GM20000 (cell line): Measurements from ENCODE around the gene CD6.

ENCODE experiments used
- DNase-seq: peaks from one replicate; pipeline ENCODE4 v3.0.0; 2012; ENCODE audit warnings: low spot score
- CTCF ChIP-seq: IDR thresholded peaks from 2 replicates; pipeline ENCODE4 v1.5.1; 2012; ENCODE audit warnings: mild to moderate bottlenecking, control low read depth; ENCODE audit errors: extremely low read depth, missing control alignments

CD6 gene

DNA sequence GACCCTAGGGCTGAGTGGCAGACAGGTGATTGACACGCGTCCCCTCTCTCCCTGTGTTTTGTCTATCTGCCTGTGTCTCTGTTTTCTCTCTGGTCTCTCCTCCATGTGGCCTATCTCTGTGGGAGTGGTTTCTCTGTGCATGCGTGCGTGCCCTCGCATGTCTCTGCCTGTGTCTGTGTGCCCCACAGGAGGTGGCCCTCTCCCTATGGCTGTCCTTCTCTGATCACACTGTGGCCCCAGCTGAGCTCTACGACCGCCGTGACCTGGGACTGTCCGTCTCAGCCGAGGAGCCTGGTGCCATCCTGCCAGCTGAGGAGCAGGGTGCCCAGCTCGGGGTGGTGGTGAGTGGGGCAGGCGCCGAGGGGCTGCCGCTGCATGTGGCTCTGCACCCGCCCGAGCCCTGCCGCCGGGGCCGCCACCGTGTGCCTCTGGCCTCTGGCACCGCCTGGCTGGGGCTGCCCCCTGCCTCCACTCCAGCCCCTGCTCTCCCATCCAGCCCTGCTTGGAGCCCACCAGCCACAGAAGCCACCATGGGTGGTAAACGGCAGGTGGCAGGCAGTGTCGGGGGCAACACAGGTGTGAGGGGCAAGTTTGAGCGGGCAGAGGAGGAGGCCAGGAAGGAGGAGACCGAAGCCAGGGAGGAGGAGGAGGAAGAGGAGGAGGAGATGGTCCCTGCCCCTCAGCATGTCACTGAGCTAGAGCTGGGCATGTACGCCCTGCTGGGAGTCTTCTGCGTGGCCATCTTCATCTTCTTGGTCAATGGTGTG, 35.6 kb upstream of the CD6 start:
- TF ChIP-seq CTCF, result no peak
- DNase-seq, result no peak

GRCh38 chr11:60936467-60937143, 34.9 kb upstream of the CD6 start:
- no peak for TF ChIP-seq CTCF

GRCh38 chr11:60937144-60937527, 34.3 kb upstream of the CD6 start:
- TF ChIP-seq CTCF, result no peak
- DNase-seq, result no peak

More at GRCh38 chr11:60936467-60937143, 34.9 kb upstream of the CD6 start:
- no peak for DNase-seq

- TF ChIP-seq CTCF, result no peak
- no peak for DNase-seq
These were observed 33.7 kb upstream of the CD6 start for GRCh38 chr11:60937811-60938210.

DNA sequence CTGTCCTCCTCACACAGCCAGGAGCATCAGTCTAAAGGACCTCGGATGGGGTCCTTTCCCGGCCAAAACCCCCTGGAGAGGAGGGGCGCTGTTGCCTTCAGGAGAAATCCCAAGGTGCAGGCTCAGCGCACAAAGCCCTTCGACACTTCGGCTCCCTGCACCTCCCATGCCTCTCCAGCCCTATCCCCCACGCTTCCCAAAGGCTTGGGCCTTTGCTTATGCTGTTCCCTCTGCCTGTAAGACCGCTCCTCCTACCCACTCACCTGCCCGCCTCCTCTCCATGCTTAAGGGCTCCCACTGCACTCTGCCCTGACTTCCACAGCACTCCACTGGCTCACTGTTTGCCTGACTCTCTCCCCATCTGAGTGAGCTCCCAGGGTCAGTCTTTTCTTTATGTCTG, 33.0 kb upstream of the CD6 start:
- TF ChIP-seq CTCF, result no peak
- no peak for DNase-seq

- DNase-seq, result no peak
- no peak for TF ChIP-seq CTCF
These were observed 32.2 kb upstream of the CD6 start for GRCh38 chr11:60939301-60939700.

DNA sequence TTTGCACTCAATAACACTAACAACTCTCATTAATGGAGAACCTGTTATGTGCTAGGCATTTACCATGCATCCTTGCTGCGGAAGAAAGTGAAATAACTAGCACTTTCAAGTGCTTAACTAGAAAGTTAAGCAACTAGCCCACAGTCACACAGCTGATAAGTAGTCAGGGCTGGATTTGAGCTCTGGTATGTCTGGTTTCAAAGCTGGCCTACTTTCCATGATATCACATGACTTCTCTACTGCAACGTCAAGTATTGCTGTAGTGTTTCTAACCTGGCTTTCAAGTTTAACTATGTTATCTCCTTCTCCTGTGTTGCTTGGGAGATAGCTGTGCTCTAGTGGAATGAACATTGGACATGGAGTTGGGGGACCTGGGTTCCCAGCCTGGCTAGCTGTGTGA, 31.6 kb upstream of the CD6 start:
- no peak for DNase-seq
- TF ChIP-seq CTCF, result no peak
